Chondrocyte (in vitro differentiated cells): Measurements from ENCODE around the gene C22orf31. TPM values are rescaled to one million over a fixed set of nuclear protein-coding genes. Genes with fewer than 3 reads are reported as not detected.

ENCODE experiments used
- DNase-seq: peaks from one replicate; pipeline ENCODE4 v3.0.0; 2021; ENCODE audit warnings: mixed read lengths, low spot score
- H3K27ac Mint-ChIP-seq: one replicate; pipeline ENCODE4 v1.8.0; 2021; ENCODE audit warnings: mild to moderate bottlenecking, moderate library complexity, mixed read lengths; ENCODE audit not compliant: unreplicated experiment
- H3K27me3 Mint-ChIP-seq: 2 replicates; pipeline ENCODE4 v1.8.0; 2021; ENCODE audit warnings: low read depth, mixed read lengths
- H3K36me3 Mint-ChIP-seq: 2 replicates; pipeline ENCODE4 v1.8.0; 2021; ENCODE audit warnings: low read depth, mixed read lengths
- H3K4me1 Mint-ChIP-seq: 2 replicates; pipeline ENCODE4 v1.8.0; 2021; ENCODE audit warnings: low read depth, mild to moderate bottlenecking, mixed read lengths
- H3K4me3 Mint-ChIP-seq: one replicate; pipeline ENCODE4 v1.8.0; 2021; ENCODE audit warnings: mild to moderate bottlenecking, moderate library complexity, mixed read lengths; ENCODE audit not compliant: unreplicated experiment
- H3K9me3 Mint-ChIP-seq: 2 replicates; pipeline ENCODE4 v1.8.0; 2021; ENCODE audit warnings: low read depth, mixed read lengths
- long read RNA-seq: library from polyadenylated mRNA; stranded (forward); transcript quantifications from one replicate; pipeline ENCODE4 v2.0.0, GENCODE V29; 2021
- total RNA-seq: library from RNA; stranded (reverse); gene quantifications from 3 replicates; pipeline ENCODE4 v1.2.1, GENCODE V29; 2021
- TF ChIP-seq, protein P1 (sequence below): fragments of 200-600 bp; sonication (generic); IDR thresholded peaks from 2 replicates; pipeline ENCODE4 v1.5.0; 2021; ENCODE audit warnings: antibody characterized with exemption, mild to moderate bottlenecking, moderate library complexity

The C22orf31 gene
- not detected in 3 replicates for total RNA-seq
- long read RNA-seq = 0 reads

DNA sequence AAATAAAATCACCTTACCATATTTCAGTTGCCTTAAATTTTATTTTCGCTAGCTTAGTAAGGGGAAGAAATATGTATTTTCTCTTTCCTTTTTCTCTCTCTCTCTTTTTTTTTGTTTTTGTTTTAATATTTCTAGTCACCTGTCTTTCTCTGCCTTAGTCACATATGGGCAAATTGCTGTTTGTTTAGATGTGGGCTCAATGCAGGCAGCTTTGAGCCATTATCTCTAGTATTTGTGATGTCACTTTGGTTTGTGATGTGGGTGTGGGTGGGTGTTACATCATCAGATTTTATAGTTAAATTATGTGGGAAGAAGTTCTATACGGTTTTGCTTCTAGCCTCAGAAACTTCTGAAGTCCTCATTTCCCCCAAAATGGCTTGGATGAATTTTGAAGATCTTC, at the start of gene C22orf31:
TSS of gene C22orf31 (minus strand) at position 59 of the 400 bp plus-strand sequence. CDS start at position 20, 39 bp downstream.
- no peak within 1 kb of the TSS for H3K4me3 Mint-ChIP-seq
- no peak for DNase-seq
- no peaks in the 10 kb centered on the region for H3K9me3 Mint-ChIP-seq
- H3K27ac Mint-ChIP-seq = no peak within 1 kb of the TSS
- peaks cover 7% of the 10 kb centered on the region for H3K27me3 Mint-ChIP-seq
- H3K4me1 Mint-ChIP-seq = no peaks in the 10 kb centered on the region
- H3K36me3 Mint-ChIP-seq = no peaks in the 10 kb centered on the region
- TF ChIP-seq, protein P1, sequence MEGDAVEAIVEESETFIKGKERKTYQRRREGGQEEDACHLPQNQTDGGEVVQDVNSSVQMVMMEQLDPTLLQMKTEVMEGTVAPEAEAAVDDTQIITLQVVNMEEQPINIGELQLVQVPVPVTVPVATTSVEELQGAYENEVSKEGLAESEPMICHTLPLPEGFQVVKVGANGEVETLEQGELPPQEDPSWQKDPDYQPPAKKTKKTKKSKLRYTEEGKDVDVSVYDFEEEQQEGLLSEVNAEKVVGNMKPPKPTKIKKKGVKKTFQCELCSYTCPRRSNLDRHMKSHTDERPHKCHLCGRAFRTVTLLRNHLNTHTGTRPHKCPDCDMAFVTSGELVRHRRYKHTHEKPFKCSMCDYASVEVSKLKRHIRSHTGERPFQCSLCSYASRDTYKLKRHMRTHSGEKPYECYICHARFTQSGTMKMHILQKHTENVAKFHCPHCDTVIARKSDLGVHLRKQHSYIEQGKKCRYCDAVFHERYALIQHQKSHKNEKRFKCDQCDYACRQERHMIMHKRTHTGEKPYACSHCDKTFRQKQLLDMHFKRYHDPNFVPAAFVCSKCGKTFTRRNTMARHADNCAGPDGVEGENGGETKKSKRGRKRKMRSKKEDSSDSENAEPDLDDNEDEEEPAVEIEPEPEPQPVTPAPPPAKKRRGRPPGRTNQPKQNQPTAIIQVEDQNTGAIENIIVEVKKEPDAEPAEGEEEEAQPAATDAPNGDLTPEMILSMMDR = no peak

DNA sequence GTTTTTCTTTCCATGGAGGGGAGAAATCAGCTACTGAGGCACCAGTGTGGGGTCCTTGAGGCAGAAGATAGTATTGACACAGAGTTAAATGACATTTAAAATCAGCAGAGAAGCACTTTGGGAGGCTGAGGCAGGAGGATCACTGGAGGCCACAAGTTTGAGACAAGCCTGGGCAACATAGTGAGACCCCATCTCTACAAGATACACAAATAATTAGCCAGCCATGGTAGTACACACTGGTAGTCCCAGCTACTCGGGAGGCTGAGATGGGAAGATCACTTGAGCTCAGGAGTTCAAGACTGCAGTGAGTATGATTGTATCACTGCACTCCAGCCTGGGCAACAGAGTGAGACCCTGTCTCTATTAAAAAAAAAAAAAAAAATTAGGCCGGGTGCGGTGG, 49.3 kb upstream of the C22orf31 start:
- no peaks in the 10 kb centered on the region for H3K9me3 Mint-ChIP-seq

DNA sequence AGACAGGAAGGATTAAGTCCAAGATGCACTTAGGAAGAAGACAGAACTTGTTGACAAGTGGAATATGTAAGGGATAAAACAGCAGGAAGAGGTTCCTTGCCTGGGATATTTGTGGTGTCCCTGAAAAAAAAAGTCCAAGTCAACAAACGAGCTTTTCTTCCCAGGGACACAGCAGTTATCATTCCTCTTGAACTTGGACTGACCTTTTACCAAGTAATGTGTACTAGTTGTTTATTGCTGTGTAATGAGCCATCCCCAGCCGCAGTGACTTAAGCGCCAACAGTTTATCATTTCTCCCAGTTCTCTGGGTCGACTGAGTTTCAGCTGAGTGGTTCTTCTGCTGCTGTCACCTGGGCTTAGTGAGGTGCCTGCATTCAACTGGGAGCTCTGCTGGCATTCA, 48.2 kb upstream of the C22orf31 start:
- DNase-seq = no peak
- Mint-ChIP-seq H3K27me3 (no peaks in the 10 kb centered on the region), H3K9me3 (no peaks in the 10 kb centered on the region), H3K4me1 (no peaks in the 10 kb centered on the region), H3K4me3 (no peak overlapping the region), H3K27ac (no peak overlapping the region), H3K36me3 (no peaks in the 10 kb centered on the region)
- TF ChIP-seq, protein P1 = no peak

More for the DNA sequence above, 49.3 kb upstream of the C22orf31 start:
- no peak overlapping the region for H3K4me3 Mint-ChIP-seq
- no peak for DNase-seq
- TF ChIP-seq, protein P1 = no peak
- no peaks in the 10 kb centered on the region for H3K27me3 Mint-ChIP-seq
- no peak overlapping the region for H3K27ac Mint-ChIP-seq
- H3K4me1 Mint-ChIP-seq = no peaks in the 10 kb centered on the region
- no peaks in the 10 kb centered on the region for H3K36me3 Mint-ChIP-seq

DNA sequence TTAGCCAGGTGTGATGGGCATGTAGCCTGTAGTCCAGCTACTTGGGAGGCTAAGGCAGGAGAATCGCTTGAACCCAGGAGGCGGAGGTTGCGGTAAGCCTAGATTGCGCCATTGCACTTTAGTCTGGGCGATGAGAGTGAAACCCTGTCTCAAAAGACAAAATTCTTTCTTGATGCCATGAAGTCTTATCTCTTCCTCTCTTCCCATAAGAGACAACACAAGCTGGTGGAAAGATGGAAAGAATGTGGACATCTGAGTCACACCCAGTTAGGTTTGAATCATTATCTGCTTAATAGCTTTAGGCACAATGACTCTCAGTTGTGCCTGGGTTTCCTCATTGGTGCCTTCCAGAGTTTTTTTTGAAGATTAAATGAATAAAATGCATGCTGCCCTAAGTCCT, 46.5 kb upstream of the C22orf31 start:
- Mint-ChIP-seq H3K36me3 (no peaks in the 10 kb centered on the region), H3K27me3 (no peaks in the 10 kb centered on the region), H3K9me3 (no peaks in the 10 kb centered on the region), H3K27ac (no peak overlapping the region), H3K4me1 (no peaks in the 10 kb centered on the region), H3K4me3 (no peak overlapping the region)
- DNase-seq = no peak
- TF ChIP-seq, protein P1 = no peak

DNA sequence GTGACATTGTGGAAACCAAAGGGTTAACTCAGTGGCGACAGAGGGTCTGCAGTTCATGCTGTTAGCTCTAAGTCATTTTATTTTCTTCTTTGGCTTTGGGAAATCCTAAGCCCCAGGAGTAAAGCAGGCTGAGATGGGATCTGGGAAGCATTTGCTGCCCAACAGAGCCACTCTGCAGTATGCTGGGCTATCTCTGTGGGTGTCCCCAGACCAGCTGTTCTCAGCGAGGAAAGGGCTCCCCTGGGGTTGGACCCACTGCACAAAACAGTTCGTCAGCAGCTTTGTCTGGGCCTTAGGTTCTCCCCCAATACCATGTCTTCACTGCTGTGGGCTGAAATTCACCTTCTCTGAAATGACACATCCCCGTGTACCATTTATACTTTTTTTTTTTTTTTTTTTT, 45.2 kb upstream of the C22orf31 start:
- H3K27me3 Mint-ChIP-seq = no peaks in the 10 kb centered on the region
- no peak overlapping the region for H3K4me3 Mint-ChIP-seq
- no peak overlapping the region for H3K27ac Mint-ChIP-seq
- H3K9me3 Mint-ChIP-seq = no peaks in the 10 kb centered on the region
- TF ChIP-seq, protein P1 = no peak
- H3K4me1 Mint-ChIP-seq = no peaks in the 10 kb centered on the region
- no peaks in the 10 kb centered on the region for H3K36me3 Mint-ChIP-seq
- DNase-seq = no peak
